Colonic mucosa (tissue), 4 donors: ENCODE data around the gene CAMTA1. TPM values are rescaled to one million over a fixed set of nuclear protein-coding genes. Genes with fewer than 3 reads are reported as not detected.
"Not testable (repeated sequence)": the region's sequence is repeated elsewhere in the genome, so short reads cannot be mapped to it uniquely, and the experiment has no call there.

Experiments used
- DNase-seq: peaks from one replicate; pipeline ENCODE4 v3.0.0-alpha.2; 2020
- H3K27ac ChIP-seq: fragments of 200-600 bp; one replicate; pipeline ENCODE4 v1.8.0; 2021
- H3K27me3 ChIP-seq: fragments of 200-600 bp; one replicate; pipeline ENCODE4 v1.8.0; 2021
- H3K36me3 ChIP-seq: fragments of 200-600 bp; one replicate; pipeline ENCODE4 v1.8.0; 2021
- H3K4me1 ChIP-seq: fragments of 200-600 bp; one replicate; pipeline ENCODE4 v1.8.0; 2021; ENCODE audit warnings: mild to moderate bottlenecking
- H3K4me3 ChIP-seq: fragments of 200-600 bp; one replicate; pipeline ENCODE4 v1.8.0; 2021
- H3K9ac ChIP-seq, 2 donors: one replicate each; pipeline ENCODE4 v1.7.0; 2013; ENCODE audit warnings: control low read depth in 2 of 2, low read depth in 2 of 2, low read length in 2 of 2
- H3K9me3 ChIP-seq: fragments of 200-600 bp; one replicate; pipeline ENCODE4 v1.8.0; 2021
- CTCF ChIP-seq: fragments of 200-600 bp; IDR thresholded peaks from one replicate; pipeline ENCODE4 v1.8.0; 2022; ENCODE audit warnings: antibody characterized with exemption, mild to moderate bottlenecking
- intact Hi-C: fragments of 100-400 bp; cut with DNase I; formaldehyde crosslinking; loops from one replicate; pipeline ENCODE4 v1.14.1; 2022
- total RNA-seq, 2 donors: library from RNA; stranded (reverse); fragmentation: NEBNext Ultra II Directional in 1 of 2; extraction: Animal tissue kit (Norgen Biotek cat#: 25700) in 1 of 2; gene quantifications; one replicate each; pipeline ENCODE4 v1.2.1, GENCODE V29; 2021
- donor health status: healthy.
- donor health status: DM: no; HTN: no; CAD: no.
- donor health status: DM: no; HTN: no; CAD: no.

The CAMTA1 gene
- total RNA-seq, 2 donors from 2014 or later, result 76.8 to 92.8 TPM

GRCh38 chr1:7691576-7691975 is 906.3 kb downstream of the CAMTA1 start:
- no peaks in the 10 kb centered on the region for H3K27me3 ChIP-seq

DNA sequence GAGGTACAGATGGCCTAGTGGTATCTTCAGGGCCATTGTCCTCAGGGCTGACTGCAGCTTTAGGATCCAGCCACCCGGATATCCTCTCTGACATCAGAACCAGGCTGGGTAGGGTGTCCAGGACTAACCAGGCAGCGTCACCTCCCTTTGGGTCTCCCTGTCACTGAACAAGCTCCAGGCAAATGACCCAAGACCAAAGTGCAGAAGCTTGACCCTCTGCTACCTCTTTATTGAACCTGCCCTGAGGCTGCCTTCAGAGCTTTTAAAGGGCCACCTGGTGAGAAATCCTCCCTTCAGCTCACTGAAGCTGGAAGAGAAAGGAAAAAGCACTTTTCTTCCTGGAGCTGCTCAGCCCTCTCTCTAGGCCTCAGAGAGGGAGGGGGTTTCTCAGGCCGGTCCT is 906.8 kb downstream of the CAMTA1 start:
- DNase-seq, result no peak
- no peaks in the 10 kb centered on the region for H3K27me3 ChIP-seq
- intact Hi-C loops, result no loop called here
- no peak overlapping the region for H3K9ac ChIP-seq
- H3K4me1 ChIP-seq, result no peaks in the 10 kb centered on the region
- no peak for TF ChIP-seq CTCF
- no peaks in the 10 kb centered on the region for H3K9me3 ChIP-seq
- H3K4me3 ChIP-seq, result no peak overlapping the region
- no peak overlapping the region for H3K27ac ChIP-seq
- no peaks in the 10 kb centered on the region for H3K36me3 ChIP-seq

More at GRCh38 chr1:7691576-7691975, 906.3 kb downstream of the CAMTA1 start:
- intact Hi-C loops, result no loop called here
- Histone ChIP-seq H3K4me1 (no peaks in the 10 kb centered on the region), H3K4me3 (no peak overlapping the region), H3K27ac (no peak overlapping the region), H3K36me3 (no peaks in the 10 kb centered on the region), H3K9ac (no peak overlapping the region), H3K9me3 (no peaks in the 10 kb centered on the region)
- no peak for DNase-seq
- no peak for TF ChIP-seq CTCF

DNA sequence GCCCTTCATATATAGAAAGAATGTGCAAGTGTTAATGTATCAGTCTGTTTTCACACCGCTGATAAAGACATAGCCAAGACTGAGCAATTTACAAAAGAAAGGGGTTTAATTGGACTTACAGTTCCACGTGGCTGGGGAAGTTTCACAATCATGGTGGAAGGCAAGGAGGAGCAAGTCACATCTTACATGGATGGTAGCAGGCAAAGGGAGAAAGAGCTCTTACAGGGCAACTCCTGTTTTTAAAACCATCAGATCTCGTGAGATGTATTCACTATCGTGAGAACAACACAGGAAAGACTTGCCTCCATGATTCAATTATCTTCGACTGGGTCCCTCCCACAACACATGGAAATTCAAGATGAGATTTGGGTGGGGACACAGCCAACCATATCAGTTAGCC is 907.8 kb downstream of the CAMTA1 start:
- H3K27ac ChIP-seq, DNase-seq, H3K4me1 ChIP-seq, H3K9me3 ChIP-seq, intact Hi-C loops, H3K9ac ChIP-seq, H3K36me3 ChIP-seq, H3K27me3 ChIP-seq, H3K4me3 ChIP-seq: not testable (repeated sequence)

DNA sequence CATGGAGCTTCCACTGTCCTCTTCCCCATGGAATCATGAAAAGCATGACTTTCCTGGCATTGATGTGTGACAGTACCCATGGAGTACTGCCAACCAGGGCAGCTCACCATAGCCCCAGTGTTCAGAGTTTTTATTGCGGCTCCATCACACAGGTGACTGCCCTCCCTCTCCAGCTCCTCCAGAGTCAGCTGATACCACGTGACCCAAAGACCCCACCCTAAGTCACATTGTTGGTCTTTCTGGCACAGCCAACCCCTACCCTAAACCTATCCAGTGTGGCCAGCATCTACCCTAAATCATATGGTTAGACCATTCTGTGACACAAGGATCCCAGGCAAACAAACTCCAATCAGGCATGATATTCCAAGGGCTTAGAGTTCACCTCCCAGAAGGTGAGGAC is 908.4 kb downstream of the CAMTA1 start:
- no peak for TF ChIP-seq CTCF
- Histone ChIP-seq H3K27me3 (no peaks in the 10 kb centered on the region), H3K4me3 (no peak overlapping the region), H3K9me3 (no peaks in the 10 kb centered on the region), H3K27ac (no peak overlapping the region), H3K36me3 (no peaks in the 10 kb centered on the region), H3K4me1 (no peaks in the 10 kb centered on the region), H3K9ac (no peak overlapping the region)
- no peak for DNase-seq
- intact Hi-C loops, result no loop called here

DNA sequence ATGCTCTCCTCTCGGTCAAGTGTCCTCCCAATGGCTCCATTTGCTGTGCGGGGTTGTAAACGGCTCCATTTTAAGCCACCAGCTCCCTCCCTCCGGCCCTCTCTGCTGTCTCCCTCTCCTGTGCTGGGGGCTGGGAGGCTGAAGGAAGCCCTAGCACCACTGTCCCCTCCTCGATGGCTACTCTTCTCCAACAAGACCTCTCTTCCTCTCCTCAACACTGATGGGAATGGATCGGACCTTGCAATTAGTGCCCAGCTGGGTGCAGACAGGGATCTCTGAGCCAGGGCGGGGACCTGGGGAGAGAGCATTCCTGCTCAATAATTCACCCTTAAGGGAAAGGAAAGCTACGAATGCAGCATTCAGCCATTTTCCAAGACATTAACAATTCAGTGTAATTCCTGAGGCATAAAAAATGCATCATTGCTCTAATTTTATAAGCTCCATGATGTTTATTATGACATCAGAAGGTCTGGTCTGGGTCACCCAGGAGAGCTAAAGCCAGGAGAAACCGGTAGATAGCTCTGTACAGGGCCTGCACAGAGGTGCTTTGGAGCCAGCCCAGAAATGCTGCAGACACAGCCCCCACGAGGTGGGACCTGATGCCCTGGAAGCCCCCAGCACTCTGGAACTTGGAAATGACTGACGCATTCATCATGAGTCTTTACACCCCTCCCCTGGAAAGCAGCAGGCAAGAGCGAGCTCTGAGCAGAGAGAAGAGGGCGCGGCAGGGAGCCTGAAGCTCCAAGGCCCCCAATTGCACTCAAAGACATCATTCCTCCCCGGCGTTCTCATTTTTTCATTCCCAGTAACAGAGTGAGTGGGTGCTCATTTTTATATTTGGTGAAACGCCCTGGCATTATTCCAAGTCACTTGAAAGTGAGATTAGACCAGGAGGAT is 909.6 kb downstream of the CAMTA1 start:
- no peaks in the 10 kb centered on the region for H3K36me3 ChIP-seq
- H3K27ac ChIP-seq, result no peak overlapping the region
- no peak overlapping the region for H3K9ac ChIP-seq
- TF ChIP-seq CTCF, result no peak
- no peaks in the 10 kb centered on the region for H3K9me3 ChIP-seq
- H3K27me3 ChIP-seq, result no peaks in the 10 kb centered on the region
- no peak overlapping the region for H3K4me3 ChIP-seq
- intact Hi-C loops, result no loop called here
- H3K4me1 ChIP-seq, result no peaks in the 10 kb centered on the region
- no peak for DNase-seq

DNA sequence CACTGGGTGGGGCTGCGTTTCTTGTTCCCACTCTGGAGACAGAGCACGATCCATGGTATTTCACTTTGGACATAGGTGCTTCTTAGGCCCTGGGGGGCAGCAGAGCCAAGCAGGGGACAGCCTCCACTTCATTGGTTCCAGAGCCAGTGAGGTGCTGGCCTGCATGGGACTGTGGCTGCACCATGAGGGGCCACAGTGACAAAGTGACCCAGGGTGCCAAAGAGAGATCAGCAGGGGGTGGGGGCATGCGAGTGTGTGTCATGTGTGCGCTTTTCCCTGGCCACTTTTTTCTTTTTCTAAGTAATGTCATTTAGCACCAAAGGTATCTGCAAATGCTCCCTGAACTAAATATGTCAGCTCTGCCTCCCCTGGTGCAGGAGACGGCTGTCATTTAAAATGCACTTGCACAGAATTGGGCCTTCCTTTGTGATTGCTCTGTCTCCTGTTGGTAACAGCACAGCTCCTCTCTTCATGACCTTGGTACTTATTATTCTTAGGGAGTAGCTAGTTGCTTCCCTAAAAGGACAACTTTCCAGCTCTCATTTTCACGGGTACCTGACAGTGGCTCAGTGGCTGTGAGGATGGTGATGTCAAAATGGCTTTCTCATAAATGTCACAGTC is 910.4 kb downstream of the CAMTA1 start:
- no peak for DNase-seq
- intact Hi-C loops, result no loop called here
- Histone ChIP-seq H3K4me3 (no peak overlapping the region), H3K36me3 (no peaks in the 10 kb centered on the region), H3K27me3 (no peaks in the 10 kb centered on the region), H3K4me1 (no peaks in the 10 kb centered on the region), H3K9ac (no peak overlapping the region), H3K9me3 (no peaks in the 10 kb centered on the region), H3K27ac (no peak overlapping the region)
- no peak for TF ChIP-seq CTCF
